OCI-LY7 (cell line): ENCODE data around the gene HLCS. TPM values are rescaled to one million over a fixed set of nuclear protein-coding genes. Genes with fewer than 3 reads are reported as not detected.

ENCODE experiments used
- BruUV-seq: library from RNA; stranded (reverse); fragments of 400-500 nt; replicated peaks from 2 replicates; lab custom pipeline; 2021; lab: Mats Ljungman, UMichigan
- CTCF ChIA-PET: fragments of 300-600 bp; sonication (Branson Sonifier 250); formaldehyde crosslinking; loops from one replicate; lab custom pipeline; 2022; ENCODE audit warnings: antibody characterized with exemption; ENCODE audit not compliant: unreplicated experiment; lab: Charles Lee
- POLR2A ChIA-PET: fragments of 300-600 bp; sonication (Branson Sonifier 250); formaldehyde crosslinking; loops from one replicate; lab custom pipeline; 2022; ENCODE audit warnings: antibody characterized with exemption; lab: Charles Lee
- DNase-seq: peaks from one replicate; pipeline ENCODE4 v3.0.0-alpha.2; 2015; ENCODE audit warnings: low spot score
- H2AFZ ChIP-seq: fragments of 200-600 bp; sonication (generic), shearing (Covaris generic); 2 replicates; pipeline ENCODE4 v1.6.1; 2014; ENCODE audit warnings: mild to moderate bottlenecking, antibody characterized with exemption, low read length, moderate library complexity
- H3K27ac ChIP-seq: fragments of 200-600 bp; sonication (generic); 2 replicates; pipeline ENCODE4 v1.5.1; 2014; ENCODE audit warnings: mixed run types, low read depth, mild to moderate bottlenecking, moderate library complexity, low read length, inconsistent platforms; ENCODE audit not compliant: poor library complexity, severe bottlenecking
- H3K36me3 ChIP-seq: fragments of 200-600 bp; sonication (generic); 2 replicates; pipeline ENCODE4 v1.6.1; 2014; ENCODE audit warnings: mild to moderate bottlenecking, antibody characterized with exemption, low read length, moderate library complexity, mixed read lengths; ENCODE audit not compliant: insufficient read depth
- H3K4me1 ChIP-seq: fragments of 200-600 bp; sonication (generic); 2 replicates; pipeline ENCODE4 v1.5.1; 2014; ENCODE audit warnings: mild to moderate bottlenecking, low read length; ENCODE audit not compliant: insufficient read depth, poor library complexity, severe bottlenecking
- H3K4me2 ChIP-seq: fragments of 200-600 bp; sonication (generic); 2 replicates; pipeline ENCODE4 v1.6.1; 2014; ENCODE audit warnings: mild to moderate bottlenecking, low read length
- H3K4me3 ChIP-seq: fragments of 200-600 bp; sonication (generic); 2 replicates; pipeline ENCODE4 v1.5.1; 2014; ENCODE audit warnings: mild to moderate bottlenecking, low read depth, low read length; ENCODE audit not compliant: poor library complexity, severe bottlenecking
- H3K79me2 ChIP-seq: fragments of 200-600 bp; sonication (generic); 2 replicates; pipeline ENCODE4 v1.6.1; 2016; ENCODE audit warnings: low read depth, mild to moderate bottlenecking, low read length, moderate library complexity, mixed read lengths; ENCODE audit not compliant: insufficient read depth
- H3K9me2 ChIP-seq: fragments of 200-600 bp; sonication (generic); 2 replicates; pipeline ENCODE4 v1.6.1; 2016; ENCODE audit warnings: mild to moderate bottlenecking, low read length, mixed read lengths; ENCODE audit not compliant: insufficient read depth
- H3K9me3 ChIP-seq: fragments of 200-600 bp; sonication (generic); 2 replicates; pipeline ENCODE4 v1.6.1; 2014; ENCODE audit warnings: mild to moderate bottlenecking, mixed run types, low read length, mixed read lengths
- H4K20me1 ChIP-seq: fragments of 200-600 bp; sonication (generic); 2 replicates; pipeline ENCODE4 v1.6.1; 2014; ENCODE audit warnings: mild to moderate bottlenecking, antibody characterized with exemption, low read length, moderate library complexity, mixed read lengths; ENCODE audit not compliant: insufficient read depth
- EZH2phosphoT487 ChIP-seq: fragments of 200-600 bp; sonication (generic); IDR thresholded peaks from 2 replicates; pipeline ENCODE4 v1.6.1; 2018; ENCODE audit warnings: low read depth, borderline replicate concordance, mild to moderate bottlenecking, mixed run types, antibody characterized with exemption, low read length, moderate library complexity, mixed read lengths
- intact Hi-C: fragments of 100-400 bp; cut with micrococcal nuclease; formaldehyde crosslinking; loops from one replicate; pipeline ENCODE4 v1.10.0; 2022; ENCODE audit not compliant: unreplicated experiment
- total RNA-seq, 2 experiments: library from RNA; depleted of rRNA in 1 of 2; stranded (reverse); fragments of >200 nt in 1 of 2; shearing (Covaris generic) in 1 of 2; gene quantifications; 2 replicates each; pipeline ENCODE4 v1.2.3, GENCODE V29; 2014 to 2022
- TF ChIP-seq, protein P1 (sequence below): fragments of 200-600 bp; sonication (generic); conservative IDR thresholded peaks from 2 replicates; pipeline ENCODE4 v1.5.1; 2014; ENCODE audit warnings: mild to moderate bottlenecking, antibody characterized with exemption, low read length, moderate library complexity, mixed read lengths

HLCS gene
- total RNA-seq, 2 experiments from 2014 or later = 12.0 to 20.9 TPM

DNA sequence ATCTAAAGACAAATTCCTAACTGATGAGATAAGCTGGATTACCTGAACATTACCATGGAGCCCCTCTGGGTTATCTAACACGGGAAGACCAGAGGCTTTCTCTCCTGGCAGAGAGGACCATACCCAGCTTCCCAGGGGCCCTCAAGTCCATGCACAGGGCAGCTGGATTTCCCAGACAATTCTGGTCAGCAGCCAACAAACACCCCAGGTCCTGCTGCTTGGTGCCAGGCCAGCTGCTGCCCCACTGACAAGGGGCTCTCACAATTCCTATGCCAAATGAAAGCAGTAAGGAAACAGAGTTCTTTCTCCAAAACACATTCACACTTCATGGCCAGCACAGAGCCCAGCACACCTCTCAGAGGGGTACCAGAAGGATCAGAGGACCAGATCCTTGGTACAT, 114.2 kb downstream of the HLCS start:
- no peak overlapping the region for H2AFZ ChIP-seq
- no peaks in the 10 kb centered on the region for H3K36me3 ChIP-seq
- no peak overlapping the region for H3K4me2 ChIP-seq
- CTCF ChIA-PET = no interaction called here
- POLR2A ChIA-PET = no interaction called here
- no peak overlapping the region for H3K4me3 ChIP-seq
- no TSS peak for BruUV-seq
- H3K9me3 ChIP-seq = no peaks in the 10 kb centered on the region
- intact Hi-C loops = loop anchor here (10.0 kb wide), 1 partner anchor 347 kb away; no protein-coding TSS in a partner anchor
- no peak overlapping the region for H3K27ac ChIP-seq
- no peak for DNase-seq
- no peaks in the 10 kb centered on the region for H3K9me2 ChIP-seq
- TF ChIP-seq, protein P1, sequence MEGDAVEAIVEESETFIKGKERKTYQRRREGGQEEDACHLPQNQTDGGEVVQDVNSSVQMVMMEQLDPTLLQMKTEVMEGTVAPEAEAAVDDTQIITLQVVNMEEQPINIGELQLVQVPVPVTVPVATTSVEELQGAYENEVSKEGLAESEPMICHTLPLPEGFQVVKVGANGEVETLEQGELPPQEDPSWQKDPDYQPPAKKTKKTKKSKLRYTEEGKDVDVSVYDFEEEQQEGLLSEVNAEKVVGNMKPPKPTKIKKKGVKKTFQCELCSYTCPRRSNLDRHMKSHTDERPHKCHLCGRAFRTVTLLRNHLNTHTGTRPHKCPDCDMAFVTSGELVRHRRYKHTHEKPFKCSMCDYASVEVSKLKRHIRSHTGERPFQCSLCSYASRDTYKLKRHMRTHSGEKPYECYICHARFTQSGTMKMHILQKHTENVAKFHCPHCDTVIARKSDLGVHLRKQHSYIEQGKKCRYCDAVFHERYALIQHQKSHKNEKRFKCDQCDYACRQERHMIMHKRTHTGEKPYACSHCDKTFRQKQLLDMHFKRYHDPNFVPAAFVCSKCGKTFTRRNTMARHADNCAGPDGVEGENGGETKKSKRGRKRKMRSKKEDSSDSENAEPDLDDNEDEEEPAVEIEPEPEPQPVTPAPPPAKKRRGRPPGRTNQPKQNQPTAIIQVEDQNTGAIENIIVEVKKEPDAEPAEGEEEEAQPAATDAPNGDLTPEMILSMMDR = no peak
- TF ChIP-seq EZH2phosphoT487 = no peak
- H3K79me2 ChIP-seq = no peaks in the 10 kb centered on the region
- H3K4me1 ChIP-seq = no peaks in the 10 kb centered on the region
- H4K20me1 ChIP-seq = no peaks in the 10 kb centered on the region

DNA sequence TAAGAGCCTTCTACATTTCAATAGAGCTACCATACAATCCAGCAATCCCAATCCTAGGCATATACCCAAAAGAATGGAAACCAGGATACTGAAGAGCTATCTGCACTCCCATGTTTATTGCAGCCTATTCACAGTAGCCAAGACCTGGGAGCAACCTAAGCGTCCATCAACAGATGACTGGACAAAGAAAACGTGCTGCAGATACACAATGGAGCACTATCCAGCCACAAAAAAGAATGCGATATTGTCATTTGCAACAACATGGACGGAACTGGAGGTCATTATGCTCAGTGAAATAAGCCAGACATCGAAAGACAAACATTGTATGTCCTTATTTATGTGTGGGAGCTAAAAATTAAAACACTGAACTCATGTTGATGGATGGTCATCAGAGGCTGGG, 115.3 kb downstream of the HLCS start:
- Histone ChIP-seq H3K79me2 (no peaks in the 10 kb centered on the region), H3K4me2 (no peak overlapping the region), H2AFZ (no peak overlapping the region), H4K20me1 (no peaks in the 10 kb centered on the region), H3K9me3 (no peaks in the 10 kb centered on the region), H3K27ac (no peak overlapping the region), H3K4me3 (no peak overlapping the region), H3K4me1 (no peaks in the 10 kb centered on the region), H3K9me2 (no peaks in the 10 kb centered on the region), H3K36me3 (no peaks in the 10 kb centered on the region)
- ChIA-PET CTCF (no interaction called here), POLR2A (no interaction called here)
- no TSS peak for BruUV-seq
- TF ChIP-seq EZH2phosphoT487 = no peak
- TF ChIP-seq, protein P1 = no peak
- intact Hi-C loops = loop anchor here (10.0 kb wide), 1 partner anchor 346 kb away; no protein-coding TSS in a partner anchor
- DNase-seq = no peak

GRCh38 chr21:36850372-36850771, 116.1 kb downstream of the HLCS start:
- TF ChIP-seq, protein P1 = no peak
- TF ChIP-seq EZH2phosphoT487 = no peak
- no peak overlapping the region for H3K27ac ChIP-seq
- no peaks in the 10 kb centered on the region for H3K9me2 ChIP-seq
- no peaks in the 10 kb centered on the region for H3K9me3 ChIP-seq
- no peak overlapping the region for H2AFZ ChIP-seq
- CTCF ChIA-PET = interaction anchor here (0.5 kb wide), 1 partner anchor 347 kb away, joined by 3 read pairs; no protein-coding TSS in a partner anchor
- no peak overlapping the region for H3K4me2 ChIP-seq
- no peaks in the 10 kb centered on the region for H3K36me3 ChIP-seq
- no TSS peak for BruUV-seq
- no peaks in the 10 kb centered on the region for H3K4me1 ChIP-seq
- H4K20me1 ChIP-seq = no peaks in the 10 kb centered on the region
- no peak overlapping the region for H3K4me3 ChIP-seq
- no peaks in the 10 kb centered on the region for H3K79me2 ChIP-seq
- POLR2A ChIA-PET = no interaction called here
- intact Hi-C loops = loop anchor here (10.0 kb wide), 1 partner anchor 346 kb away; no protein-coding TSS in a partner anchor
- no peak for DNase-seq
